CD4-positive, CD25-positive, alpha-beta regulatory T cell (primary cell): ENCODE results near the gene PNISR. TPM values are rescaled to one million over a fixed set of nuclear protein-coding genes. Genes with fewer than 3 reads are reported as not detected.

ENCODE experiments used
- ATAC-seq, 2 donors: fragments of 150-1000 bp; cut with Tn5 transposase; one replicate each; pipeline ENCODE4 v1.10.0; 2021; ENCODE audit warnings: low read depth in 2 of 2, moderate number of reproducible peaks in 2 of 2, moderate library complexity in 1 of 2
- DNase-seq, 3 donors: peaks; one replicate each; pipeline versions ENCODE4 v3.0.0 to v3.0.0-alpha.2; 2012 to 2022; ENCODE audit warnings: mixed read lengths in 1 of 3
- H3K27ac ChIP-seq: one replicate; pipeline ENCODE4 v1.7.0; 2013; ENCODE audit warnings: mild to moderate bottlenecking, low read length; ENCODE audit not compliant: insufficient read depth, poor library complexity, severe bottlenecking
- H3K27me3 ChIP-seq: one replicate; pipeline ENCODE4 v1.7.0; 2013; ENCODE audit warnings: low read length; ENCODE audit not compliant: control insufficient read depth, insufficient read depth
- H3K36me3 ChIP-seq: one replicate; pipeline ENCODE4 v1.7.0; 2013; ENCODE audit warnings: mild to moderate bottlenecking, low read length, moderate library complexity; ENCODE audit not compliant: control insufficient read depth, insufficient read depth
- H3K4me1 ChIP-seq: 2 replicates; pipeline ENCODE4 v1.7.0; 2013; ENCODE audit warnings: mild to moderate bottlenecking, low read length; ENCODE audit not compliant: insufficient read depth, control insufficient read depth, poor library complexity, severe bottlenecking
- H3K4me3 ChIP-seq: one replicate; pipeline ENCODE4 v1.7.0; 2013; ENCODE audit warnings: low read depth, mild to moderate bottlenecking, low read length, moderate library complexity
- H3K9me3 ChIP-seq, 2 experiments: 1 replicate in 1 of 2; 2 replicates in 1 of 2; pipeline ENCODE4 v1.7.0; 2013; ENCODE audit warnings: low read length in 2 of 2, mild to moderate bottlenecking in 1 of 2, moderate library complexity in 1 of 2; ENCODE audit not compliant: control insufficient read depth in 2 of 2
- H3K27ac Mint-ChIP-seq, 3 donors: one replicate each; pipeline ENCODE4 v1.8.0; 2020 to 2022; ENCODE audit warnings: mild to moderate bottlenecking in 3 of 3, mixed read lengths in 3 of 3, moderate library complexity in 2 of 3
- H3K27me3 Mint-ChIP-seq: one replicate; pipeline ENCODE4 v1.8.0; 2022; ENCODE audit warnings: mild to moderate bottlenecking, mixed read lengths
- H3K36me3 Mint-ChIP-seq: one replicate; pipeline ENCODE4 v1.8.0; 2020; ENCODE audit warnings: mixed read lengths
- H3K4me1 Mint-ChIP-seq, 4 donors: one replicate each; pipeline ENCODE4 v1.8.0; 2020 to 2022; ENCODE audit warnings: mixed read lengths in 4 of 4, mild to moderate bottlenecking in 1 of 4
- H3K4me3 Mint-ChIP-seq, 4 donors: one replicate each; pipeline ENCODE4 v1.8.0; 2020 to 2022; ENCODE audit warnings: mild to moderate bottlenecking in 4 of 4, mixed read lengths in 4 of 4, moderate library complexity in 3 of 4
- H3K9me3 Mint-ChIP-seq, 7 donors: one replicate each; pipeline ENCODE4 v1.8.0; 2020 to 2022; ENCODE audit warnings: mixed read lengths in 7 of 7, mild to moderate bottlenecking in 3 of 7, moderate library complexity in 2 of 7
- polyA plus RNA-seq, 4 donors: library from polyadenylated mRNA; unstranded; fragments of 300-500 nt; fragmentation: Illumina TruSeq; gene quantifications; one replicate each; pipeline ENCODE4 v1.2.3, GENCODE V29; 2021
- total RNA-seq: library from RNA; stranded (reverse); gene quantifications from one replicate; pipeline ENCODE4 v1.2.3, GENCODE V29; 2022

The PNISR gene
- total and polyA plus RNA-seq, 5 donors from 2014 or later, result 55.4 to 301 (median 76.0) TPM

GRCh38 chr6:99369533-99369932 lies 55.6 kb downstream of the PNISR start:
- H3K4me1 ChIP-seq, result no peaks in the 10 kb centered on the region
- ATAC-seq, result no peak
- H3K4me3 ChIP-seq, result no peak overlapping the region
- H3K9me3 ChIP-seq, result no peaks in the 10 kb centered on the region
- DNase-seq, result no peak
- Mint-ChIP-seq H3K4me3 (no peak overlapping the region), H3K4me1 (no peaks in the 10 kb centered on the region), H3K27ac (no peak overlapping the region), H3K36me3 (peaks cover 5% of the 10 kb centered on the region), H3K27me3 (no peaks in the 10 kb centered on the region), H3K9me3 (no peaks in the 10 kb centered on the region)
- H3K36me3 ChIP-seq, result no peaks in the 10 kb centered on the region
- H3K27me3 ChIP-seq, result no peaks in the 10 kb centered on the region
- H3K27ac ChIP-seq, result no peak overlapping the region

DNA sequence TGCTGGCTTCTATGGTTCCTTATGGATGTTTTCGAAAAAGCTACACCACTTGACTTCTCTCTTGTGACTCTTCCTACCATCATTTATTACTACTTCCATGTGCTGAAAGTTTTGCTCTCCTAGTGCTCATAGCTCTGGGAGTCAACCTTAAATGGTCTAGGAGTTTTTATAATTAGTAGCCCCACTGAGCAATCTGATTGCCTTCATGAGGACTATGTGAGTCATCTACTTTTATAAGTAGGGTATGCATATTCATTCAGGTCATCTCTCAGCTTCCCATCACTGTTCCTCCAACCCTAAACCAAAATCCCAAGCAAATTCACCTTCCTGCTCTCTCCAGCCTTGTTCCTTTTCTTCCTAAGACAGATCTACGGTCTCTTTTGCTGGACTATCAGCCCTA lies 58.3 kb downstream of the PNISR start:
- H3K9me3 Mint-ChIP-seq, result no peaks in the 10 kb centered on the region

GRCh38 chr6:99364026-99364425 lies 61.1 kb downstream of the PNISR start:
- Histone ChIP-seq H3K4me1 (no peaks in the 10 kb centered on the region), H3K27me3 (peaks cover 4% of the 10 kb centered on the region), H3K27ac (no peak overlapping the region), H3K4me3 (no peak overlapping the region), H3K9me3 (no peaks in the 10 kb centered on the region), H3K36me3 (no peaks in the 10 kb centered on the region)
- DNase-seq, result no peak
- Mint-ChIP-seq H3K36me3 (no peaks in the 10 kb centered on the region), H3K27ac (no peak overlapping the region), H3K27me3 (peaks cover 4% of the 10 kb centered on the region), H3K9me3 (no peaks in the 10 kb centered on the region), H3K4me1 (peaks cover 0 to 2% (median 0%) of the 10 kb centered on the region in 4 donors), H3K4me3 (no peak overlapping the region)
- no peak for ATAC-seq

More for the DNA sequence above, 58.3 kb downstream of the PNISR start:
- peaks cover 0 to 2% (median 0%) of the 10 kb centered on the region in 4 donors for H3K4me1 Mint-ChIP-seq
- Histone ChIP-seq H3K27ac (no peak overlapping the region), H3K4me1 (no peaks in the 10 kb centered on the region), H3K4me3 (no peak overlapping the region), H3K27me3 (no peaks in the 10 kb centered on the region), H3K9me3 (no peaks in the 10 kb centered on the region), H3K36me3 (no peaks in the 10 kb centered on the region)
- no peaks in the 10 kb centered on the region for H3K27me3 Mint-ChIP-seq
- ATAC-seq (no peak), DNase-seq (no peak)
- no peak overlapping the region for H3K4me3 Mint-ChIP-seq
- H3K36me3 Mint-ChIP-seq, result peaks cover 5% of the 10 kb centered on the region
- H3K27ac Mint-ChIP-seq, result no peak overlapping the region

DNA sequence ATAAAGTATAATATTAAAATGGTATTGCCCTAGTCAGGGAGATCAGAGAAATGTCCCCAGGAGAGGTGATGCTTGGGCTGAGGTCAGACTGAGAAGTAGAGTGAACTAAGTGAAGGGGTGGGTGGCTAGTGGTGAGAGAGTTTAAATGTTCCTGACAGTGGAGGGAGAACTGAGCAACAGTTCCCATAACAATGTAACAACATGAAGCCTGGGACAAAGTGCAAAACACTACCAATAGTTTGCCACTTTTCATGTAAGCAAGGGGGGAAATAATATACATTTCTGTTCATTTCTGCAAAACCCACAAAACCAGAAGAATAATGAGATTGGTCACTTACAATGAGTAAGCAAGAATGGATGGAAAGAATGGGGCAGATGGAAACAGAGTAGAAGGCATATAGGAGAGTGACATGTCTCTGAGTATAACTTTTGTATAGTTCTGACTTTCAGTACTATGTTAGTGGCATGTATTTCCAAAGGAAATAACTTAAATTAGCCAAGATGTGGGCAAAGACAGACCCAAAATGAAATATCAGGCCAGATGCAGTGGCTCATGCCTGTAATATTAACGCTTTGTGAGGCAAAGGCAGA lies 62.3 kb downstream of the PNISR start:
- no peak for DNase-seq
- H3K9me3 ChIP-seq, result no peaks in the 10 kb centered on the region
- no peak overlapping the region for H3K27ac ChIP-seq
- H3K36me3 ChIP-seq, result no peaks in the 10 kb centered on the region
- Mint-ChIP-seq H3K27ac (no peak overlapping the region), H3K4me1 (peaks cover 0 to 2% (median 0%) of the 10 kb centered on the region in 4 donors), H3K27me3 (peaks cover 7% of the 10 kb centered on the region), H3K4me3 (no peak overlapping the region), H3K9me3 (no peaks in the 10 kb centered on the region), H3K36me3 (no peaks in the 10 kb centered on the region)
- ATAC-seq, result no peak
- no peaks in the 10 kb centered on the region for H3K4me1 ChIP-seq
- peaks cover 8% of the 10 kb centered on the region for H3K27me3 ChIP-seq
- no peak overlapping the region for H3K4me3 ChIP-seq

GRCh38 chr6:99359800-99360199 lies 65.3 kb downstream of the PNISR start:
- H3K36me3 ChIP-seq, result no peaks in the 10 kb centered on the region
- H3K4me3 ChIP-seq, result no peak overlapping the region
- no peaks in the 10 kb centered on the region for H3K9me3 ChIP-seq
- H3K27me3 ChIP-seq, result peaks cover 15% of the 10 kb centered on the region
- no peak for DNase-seq
- Mint-ChIP-seq H3K4me3 (no peak overlapping the region), H3K36me3 (no peaks in the 10 kb centered on the region), H3K27me3 (peaks cover 17% of the 10 kb centered on the region), H3K27ac (no peak overlapping the region), H3K9me3 (peaks cover 0 to 2% (median 0%) of the 10 kb centered on the region in 7 donors), H3K4me1 (peaks cover 0 to 2% (median 0%) of the 10 kb centered on the region in 4 donors)
- no peak for ATAC-seq
- no peaks in the 10 kb centered on the region for H3K4me1 ChIP-seq
- H3K27ac ChIP-seq, result no peak overlapping the region

- Histone ChIP-seq H3K27me3 (peaks cover 21% of the 10 kb centered on the region), H3K27ac (no peak overlapping the region), H3K4me1 (no peaks in the 10 kb centered on the region), H3K4me3 (no peak overlapping the region), H3K9me3 (no peaks in the 10 kb centered on the region), H3K36me3 (no peaks in the 10 kb centered on the region)
- Mint-ChIP-seq H3K36me3 (no peaks in the 10 kb centered on the region), H3K27me3 (peaks cover 35% of the 10 kb centered on the region), H3K4me3 (no peak overlapping the region), H3K27ac (no peak overlapping the region), H3K9me3 (peaks cover 0 to 2% (median 0%) of the 10 kb centered on the region in 7 donors), H3K4me1 (no peaks in the 10 kb centered on the region)
- ATAC-seq (no peak), DNase-seq (no peak)
Observed at GRCh38 chr6:99356641-99357040, 68.5 kb downstream of the PNISR start.

DNA sequence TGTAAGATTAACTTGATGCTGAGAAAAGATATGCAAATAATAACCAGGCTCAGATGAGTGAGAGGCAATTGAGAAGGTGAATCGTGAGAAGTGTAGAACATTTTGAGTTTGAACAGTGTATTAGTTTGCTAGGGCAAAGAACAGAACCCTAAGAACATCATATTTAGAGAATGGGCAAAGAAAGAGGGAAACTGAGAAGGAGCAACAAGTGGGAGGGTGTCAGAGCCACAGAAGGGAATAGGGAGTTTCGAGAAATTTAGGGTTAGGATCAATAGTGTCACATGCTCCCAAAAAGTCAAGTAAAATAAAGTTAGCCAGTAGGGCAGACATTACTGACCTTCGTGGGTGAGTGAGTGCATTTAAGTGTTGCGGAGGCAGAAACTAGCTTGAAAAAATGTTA lies 70.1 kb downstream of the PNISR start:
- Histone ChIP-seq H3K4me3 (no peak overlapping the region), H3K27ac (no peak overlapping the region), H3K9me3 (no peaks in the 10 kb centered on the region), H3K36me3 (no peaks in the 10 kb centered on the region), H3K4me1 (peaks cover under 1% of the 10 kb centered on the region), H3K27me3 (peaks cover 27% of the 10 kb centered on the region)
- ATAC-seq (no peak), DNase-seq (no peak)
- H3K27me3 Mint-ChIP-seq, result peaks cover 50% of the 10 kb centered on the region
- H3K9me3 Mint-ChIP-seq, result peaks cover 0 to 2% (median 0%) of the 10 kb centered on the region in 7 donors
- no peak overlapping the region for H3K4me3 Mint-ChIP-seq
- H3K27ac Mint-ChIP-seq, result no peak overlapping the region
- H3K4me1 Mint-ChIP-seq, result peaks cover 0 to 3% (median 0%) of the 10 kb centered on the region in 4 donors
- no peaks in the 10 kb centered on the region for H3K36me3 Mint-ChIP-seq

GRCh38 chr6:99353126-99353525 lies 72.0 kb downstream of the PNISR start:
- peaks cover 0 to 2% (median 0%) of the 10 kb centered on the region in 7 donors for H3K9me3 Mint-ChIP-seq
- no peak for ATAC-seq
- no peaks in the 10 kb centered on the region for H3K36me3 Mint-ChIP-seq
- no peak overlapping the region for H3K4me3 Mint-ChIP-seq
- DNase-seq, result no peak
- H3K27me3 Mint-ChIP-seq, result peaks cover 55% of the 10 kb centered on the region
- no peaks in the 10 kb centered on the region for H3K36me3 ChIP-seq
- peaks cover 7% of the 10 kb centered on the region for H3K4me1 ChIP-seq
- H3K9me3 ChIP-seq, result no peaks in the 10 kb centered on the region
- no peak overlapping the region for H3K27ac Mint-ChIP-seq
- no peak overlapping the region for H3K4me3 ChIP-seq
- peaks cover 0 to 3% (median 0%) of the 10 kb centered on the region in 4 donors for H3K4me1 Mint-ChIP-seq
- peaks cover 28% of the 10 kb centered on the region for H3K27me3 ChIP-seq
- H3K27ac ChIP-seq, result no peak overlapping the region
